ENCODE measurements around the gene GPC5. TPM values are rescaled to one million over a fixed set of nuclear protein-coding genes. Genes with fewer than 3 reads are reported as not detected.

The GPC5 gene
- total RNA-seq, 1 experiment from 2014 or later, result 0.21 TPM

DNA sequence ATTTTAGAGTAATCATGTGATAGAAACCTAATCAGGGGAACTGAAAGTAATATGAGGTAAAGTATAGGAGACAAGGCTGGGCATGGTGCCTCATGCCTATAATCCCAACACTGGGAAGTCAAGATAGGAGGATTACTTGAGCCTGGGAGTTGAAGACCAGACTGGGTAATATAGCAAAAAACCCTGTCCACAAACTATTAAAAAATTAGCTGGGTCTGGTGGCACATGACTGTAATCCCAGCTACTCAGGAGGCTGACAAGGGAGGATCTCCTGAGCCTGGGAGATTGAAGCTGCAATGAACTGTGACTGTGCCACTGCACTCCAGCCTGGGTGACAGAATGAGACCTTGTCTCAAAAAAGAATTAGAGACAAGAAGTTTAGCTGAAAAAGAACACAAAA lies 469.9 kb downstream of the GPC5 start:
- no peaks in the 10 kb centered on the region for H3K9me3 ChIP-seq (ENCODE audit: low read depth, low read length, poor library complexity, severe bottlenecking)
- intact Hi-C loops (cut with micrococcal nuclease; ENCODE audit: unreplicated experiment), result no loop called here
- H3K4me3 ChIP-seq (ENCODE audit: low read depth, low read length, poor library complexity, severe bottlenecking), result no peak overlapping the region
- no peaks in the 10 kb centered on the region for H3K36me3 ChIP-seq (ENCODE audit: insufficient read depth, low read length, poor library complexity, severe bottlenecking)
- POLR2A ChIA-PET (ENCODE audit: low non-redundant PET), result no interaction called here
- DNase-seq (ENCODE audit: low spot score), result no peak
- no TSS peak for BruUV-seq (replicated peaks)
- no peak for TF ChIP-seq CTCF (conservative IDR thresholded peaks at IDR 0.05; ENCODE audit: low read depth, low read length)
- TF ChIP-seq EZH2 (IDR thresholded peaks at IDR 0.05; ENCODE audit: borderline replicate concordance, low read depth, low read length, poor library complexity, severe bottlenecking), result no peak
- no peaks in the 10 kb centered on the region for H3K4me1 ChIP-seq (ENCODE audit: insufficient read depth, low read length, poor library complexity, severe bottlenecking)
- H3K27me3 ChIP-seq (replicated peaks; ENCODE audit: insufficient read depth, low read depth, low read length, poor library complexity), result no peaks in the 10 kb centered on the region
- CTCF ChIA-PET, result no interaction called here
- no peak overlapping the region for H3K27ac ChIP-seq (ENCODE audit: low read depth, low read length, poor library complexity, severe bottlenecking)

DNA sequence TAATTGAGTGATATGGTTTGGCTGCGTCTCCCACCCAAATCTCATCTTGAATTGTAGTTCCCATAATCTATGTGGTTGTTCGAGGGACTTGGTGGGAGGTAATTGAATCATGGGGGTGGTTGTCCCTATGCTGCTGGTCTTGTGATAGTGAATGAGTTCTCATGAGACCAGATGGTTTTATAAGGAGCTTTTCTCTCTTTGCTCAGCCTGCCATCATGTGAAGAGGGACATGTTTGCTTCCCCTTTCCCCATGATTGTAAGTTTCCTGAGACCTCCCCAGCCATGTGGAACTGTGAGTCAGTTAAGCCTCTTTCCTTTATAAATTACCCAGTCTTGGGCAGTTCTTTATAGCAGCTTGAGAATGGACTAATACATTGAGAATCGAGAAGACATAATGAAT lies 480.1 kb downstream of the GPC5 start:
- intact Hi-C loops (cut with micrococcal nuclease; ENCODE audit: unreplicated experiment), result no loop called here
- Histone ChIP-seq H3K4me3 (ENCODE audit: low read depth, low read length, poor library complexity, severe bottlenecking) (no peak overlapping the region), H3K4me1 (ENCODE audit: insufficient read depth, low read length, poor library complexity, severe bottlenecking) (no peaks in the 10 kb centered on the region), H3K27ac (ENCODE audit: low read depth, low read length, poor library complexity, severe bottlenecking) (no peak overlapping the region), H3K36me3 (ENCODE audit: insufficient read depth, low read length, poor library complexity, severe bottlenecking) (no peaks in the 10 kb centered on the region), H3K27me3 (replicated peaks; ENCODE audit: insufficient read depth, low read depth, low read length, poor library complexity) (no peaks in the 10 kb centered on the region), H3K9me3 (ENCODE audit: low read depth, low read length, poor library complexity, severe bottlenecking) (no peaks in the 10 kb centered on the region)
- TF ChIP-seq EZH2 (IDR thresholded peaks at IDR 0.05; ENCODE audit: borderline replicate concordance, low read depth, low read length, poor library complexity, severe bottlenecking) (no peak), CTCF (conservative IDR thresholded peaks at IDR 0.05; ENCODE audit: low read depth, low read length) (no peak)
- POLR2A ChIA-PET (ENCODE audit: low non-redundant PET), result no interaction called here
- CTCF ChIA-PET, result no interaction called here
- BruUV-seq (replicated peaks), result no TSS peak
- DNase-seq (ENCODE audit: low spot score), result no peak

DNA sequence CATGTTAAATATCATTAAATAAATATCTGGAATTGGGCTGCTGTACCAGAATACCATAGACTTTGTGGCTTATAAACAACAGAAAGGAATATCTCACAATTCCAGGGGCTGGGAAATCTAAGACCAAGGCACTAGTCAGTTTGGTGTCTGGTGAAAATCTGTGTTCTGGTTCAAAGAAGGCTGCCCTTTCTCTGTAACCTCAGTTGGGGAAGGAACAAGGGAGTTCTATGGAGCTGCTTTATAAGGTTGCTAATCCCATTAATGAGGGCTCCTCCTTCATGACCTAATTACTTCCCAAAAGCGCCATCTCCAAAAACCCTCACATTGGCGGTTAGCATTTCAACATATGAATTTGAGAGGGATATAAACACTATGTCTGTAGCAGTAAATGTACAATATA lies 480.9 kb downstream of the GPC5 start:
- CTCF ChIA-PET, result no interaction called here
- Histone ChIP-seq H3K9me3 (ENCODE audit: low read depth, low read length, poor library complexity, severe bottlenecking) (no peaks in the 10 kb centered on the region), H3K27me3 (replicated peaks; ENCODE audit: insufficient read depth, low read depth, low read length, poor library complexity) (no peaks in the 10 kb centered on the region), H3K36me3 (ENCODE audit: insufficient read depth, low read length, poor library complexity, severe bottlenecking) (no peaks in the 10 kb centered on the region), H3K4me3 (ENCODE audit: low read depth, low read length, poor library complexity, severe bottlenecking) (no peak overlapping the region), H3K4me1 (ENCODE audit: insufficient read depth, low read length, poor library complexity, severe bottlenecking) (no peaks in the 10 kb centered on the region), H3K27ac (ENCODE audit: low read depth, low read length, poor library complexity, severe bottlenecking) (no peak overlapping the region)
- no peak for TF ChIP-seq CTCF (conservative IDR thresholded peaks at IDR 0.05; ENCODE audit: low read depth, low read length)
- TF ChIP-seq EZH2 (IDR thresholded peaks at IDR 0.05; ENCODE audit: borderline replicate concordance, low read depth, low read length, poor library complexity, severe bottlenecking), result no peak
- BruUV-seq (replicated peaks), result no TSS peak
- POLR2A ChIA-PET (ENCODE audit: low non-redundant PET), result no interaction called here
- DNase-seq (ENCODE audit: low spot score), result no peak
- intact Hi-C loops (cut with micrococcal nuclease; ENCODE audit: unreplicated experiment), result no loop called here

All from A673 (cell line).